HG02943 (cell line): Measurements from ENCODE around the gene FAM53B.
"Not testable (repeated sequence)": the region's sequence is repeated elsewhere in the genome, so short reads cannot be mapped to it uniquely, and the experiment has no call there.

Experiments used
- ATAC-seq: cut with Tn5 transposase; IDR thresholded peaks from one replicate; pipeline ENCODE4 v1.9.1; 2021; ENCODE audit warnings: mild to moderate bottlenecking, low read depth, moderate library complexity; ENCODE audit not compliant: unreplicated experiment

Gene FAM53B

DNA sequence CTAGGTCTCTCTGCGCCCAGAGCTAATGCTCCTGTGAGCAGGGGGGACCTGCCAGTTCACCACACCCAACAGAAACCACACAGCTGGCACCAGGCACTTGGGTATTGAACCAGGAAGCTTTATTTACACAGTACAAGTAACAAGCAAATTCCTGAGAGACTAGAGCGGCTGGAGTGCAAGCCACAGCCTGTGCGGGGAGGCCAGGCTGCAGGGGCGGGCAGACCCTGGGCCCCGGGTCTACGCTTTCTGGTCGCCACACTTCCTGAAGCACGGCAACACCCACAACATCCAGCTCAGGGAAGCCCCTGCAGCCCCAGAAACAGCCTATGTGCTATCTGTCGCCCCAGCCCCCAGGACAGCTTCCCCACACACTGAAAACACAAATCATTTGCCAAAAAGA lies 125.0 kb downstream of the FAM53B start:
- no peak for ATAC-seq

DNA sequence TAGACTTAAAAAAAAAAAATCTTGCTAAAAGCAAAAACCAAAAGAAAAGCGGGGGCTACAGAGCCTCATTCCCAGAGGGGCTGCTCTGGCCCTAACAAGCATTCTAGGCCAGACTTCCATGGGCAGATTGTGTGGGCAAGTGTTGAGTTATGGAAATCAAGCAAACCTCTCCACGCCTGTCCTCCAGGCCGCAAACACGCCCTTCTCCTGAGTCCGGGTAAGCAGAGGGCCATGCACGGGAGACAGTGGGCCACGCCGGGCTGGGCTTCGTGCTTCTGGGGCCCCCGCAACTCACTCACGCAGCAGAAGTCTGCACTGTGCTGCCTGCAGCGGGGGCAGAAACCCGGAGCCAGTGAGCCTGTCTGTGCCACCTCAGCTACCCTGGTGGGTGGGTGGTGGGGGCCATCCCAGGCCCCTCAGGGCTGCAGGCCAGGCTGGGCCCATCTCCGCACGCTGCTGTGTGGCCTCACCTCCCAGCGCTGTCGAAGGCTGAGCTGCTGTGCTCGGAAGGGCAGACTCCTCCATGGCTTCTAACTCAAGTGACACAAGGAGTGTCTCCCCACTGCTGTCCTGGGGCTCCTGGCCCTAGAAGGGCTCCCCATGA lies 125.6 kb downstream of the FAM53B start:
- ATAC-seq: no peak

DNA sequence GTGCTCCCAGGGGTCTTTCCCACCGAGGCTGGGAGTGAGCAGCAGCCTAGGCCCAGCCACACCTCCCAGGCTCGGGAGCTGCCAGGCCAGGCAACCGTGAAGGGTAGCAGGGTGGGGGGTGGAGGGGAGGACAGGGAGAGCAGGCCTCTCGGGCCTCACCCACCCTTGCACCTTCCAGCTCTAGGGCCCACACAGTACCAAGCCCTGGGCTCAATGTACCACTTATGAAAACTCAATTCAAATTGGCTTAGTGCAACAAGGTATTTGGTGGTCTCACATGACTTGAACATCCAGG lies 127.4 kb downstream of the FAM53B start:
- no peak for ATAC-seq

DNA sequence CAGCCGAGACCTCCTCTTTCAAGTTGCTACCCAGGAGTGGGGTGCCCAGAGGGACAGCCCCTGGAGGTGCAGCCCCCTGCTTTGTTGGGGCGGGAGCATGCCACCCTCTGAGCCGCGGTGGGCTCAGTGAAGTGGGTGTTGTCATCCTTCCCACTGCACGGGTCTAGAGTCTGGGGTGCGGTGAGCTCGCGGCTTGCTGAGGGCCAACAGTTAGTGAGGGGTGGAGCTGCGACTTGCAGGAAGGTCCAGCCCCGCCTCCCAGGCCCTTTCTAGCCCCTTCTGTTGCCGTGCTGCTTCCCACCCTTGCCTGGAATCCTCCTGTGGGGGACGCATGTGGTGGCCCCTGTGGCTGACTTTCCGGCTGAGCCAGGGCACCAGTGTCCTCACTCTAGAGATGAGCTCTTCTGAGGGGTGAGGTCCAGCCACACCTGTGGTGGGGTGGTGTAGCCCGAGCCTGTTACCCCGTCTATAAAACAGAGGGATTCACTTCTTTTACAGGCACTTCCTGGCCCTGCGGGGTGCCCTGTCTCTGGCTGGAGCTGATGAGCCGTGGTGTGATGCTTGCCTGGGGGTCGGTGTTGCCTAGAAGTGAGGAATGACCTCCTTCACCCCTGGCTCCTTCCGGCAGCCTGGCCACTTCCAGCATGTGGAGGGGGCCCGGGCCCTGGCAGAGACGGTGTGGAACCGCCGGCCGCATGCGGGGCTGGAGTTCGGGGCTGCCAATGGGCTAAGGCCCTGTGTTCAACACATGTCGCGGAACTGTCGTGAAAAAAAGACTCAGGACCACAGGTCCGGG lies 127.9 kb downstream of the FAM53B start:
- no peak for ATAC-seq

DNA sequence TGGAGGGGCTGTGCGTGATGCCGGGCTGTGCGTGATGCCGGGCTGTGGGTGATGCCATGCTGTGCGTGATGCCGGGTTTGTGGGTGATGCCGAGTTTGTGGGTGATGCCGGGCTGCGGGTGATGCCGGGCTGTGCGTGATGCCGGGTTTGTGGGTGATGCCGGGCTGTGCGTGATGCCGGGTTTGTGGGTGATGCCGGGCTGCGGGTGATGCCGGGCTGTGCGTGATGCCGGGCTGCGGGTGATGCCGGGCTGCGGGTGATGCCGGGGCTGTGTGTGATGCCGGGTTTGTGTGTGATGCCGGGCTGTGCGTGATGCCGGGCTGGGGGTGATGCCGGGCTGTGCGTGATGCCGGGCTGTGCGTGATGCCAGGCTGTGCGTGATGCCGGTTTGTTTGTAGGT lies 128.9 kb downstream of the FAM53B start:
- no peak for ATAC-seq

DNA sequence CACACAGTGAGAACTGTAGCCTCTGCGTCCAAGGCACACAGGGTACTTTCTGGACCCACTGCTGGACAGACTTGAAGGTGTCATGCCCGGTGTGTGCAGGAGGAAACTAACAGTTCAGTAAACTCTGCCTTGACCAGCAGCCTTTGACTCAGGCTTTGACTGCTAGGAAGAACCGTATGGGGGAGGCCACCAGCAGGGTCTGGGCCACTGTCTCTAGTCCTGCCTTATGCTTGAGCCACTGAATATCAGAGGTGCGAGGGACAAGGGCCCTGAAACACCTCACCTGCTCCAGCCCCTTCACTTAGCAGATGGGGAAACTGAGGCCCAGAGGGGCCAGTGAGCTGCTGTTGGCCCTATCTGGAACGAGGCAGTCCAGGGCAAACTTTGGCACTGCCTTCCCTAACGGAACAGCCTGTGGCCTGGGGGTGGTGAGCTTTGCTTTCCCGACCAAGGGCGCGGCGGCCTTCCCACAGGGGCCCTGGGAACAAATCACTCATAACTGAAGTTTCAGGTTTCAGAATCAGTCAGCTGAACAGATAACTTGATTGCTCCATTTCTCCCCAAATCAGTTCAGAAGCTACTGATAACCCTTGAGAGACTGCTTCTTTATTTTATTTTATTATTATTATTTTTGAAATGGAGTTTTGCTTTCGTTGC lies 130.0 kb downstream of the FAM53B start:
- ATAC-seq: no peak

DNA sequence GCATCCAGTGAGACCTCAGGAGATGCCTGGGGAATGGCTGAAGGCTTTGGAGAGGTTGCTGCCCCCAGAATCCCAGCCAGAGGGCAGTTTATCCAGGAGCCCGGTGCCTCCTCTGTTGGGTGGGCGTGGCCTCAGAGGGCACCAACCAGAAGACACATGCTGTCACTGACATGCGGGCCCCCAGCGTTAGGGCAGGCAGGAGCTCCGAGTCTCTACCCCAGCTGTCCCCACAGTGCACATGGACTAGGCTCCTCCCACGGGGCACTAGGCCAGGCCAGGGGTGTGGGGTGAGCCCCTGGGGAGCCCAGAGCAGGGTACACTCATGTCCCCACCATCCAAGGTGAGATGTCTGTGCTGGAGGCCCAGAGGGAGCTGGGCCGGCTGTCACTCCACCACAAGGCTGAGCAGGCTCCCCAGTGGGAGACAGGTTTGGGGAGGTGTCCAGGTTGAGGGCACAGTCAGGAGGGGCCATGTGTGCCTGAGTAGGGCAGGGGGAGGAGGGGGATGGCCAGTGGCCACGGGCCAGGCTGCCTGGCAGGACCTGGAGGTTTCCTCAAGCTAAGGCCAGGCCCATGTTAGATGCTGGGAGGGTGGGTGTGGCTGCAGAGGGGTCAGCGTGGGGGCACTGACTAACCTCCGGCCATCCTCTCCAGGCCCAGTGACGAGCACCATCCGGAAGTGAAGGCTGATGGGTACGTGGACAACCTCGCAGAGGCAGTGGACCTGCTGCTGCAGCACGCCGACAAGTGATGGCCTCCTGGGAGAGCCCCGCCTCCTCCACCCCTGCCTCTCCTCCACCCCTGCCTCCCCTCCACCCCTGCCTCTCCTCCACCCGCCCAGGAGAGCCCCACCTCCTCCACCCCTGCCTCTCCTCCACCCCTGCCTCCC lies 131.3 kb downstream of the FAM53B start:
- ATAC-seq: no peak

DNA sequence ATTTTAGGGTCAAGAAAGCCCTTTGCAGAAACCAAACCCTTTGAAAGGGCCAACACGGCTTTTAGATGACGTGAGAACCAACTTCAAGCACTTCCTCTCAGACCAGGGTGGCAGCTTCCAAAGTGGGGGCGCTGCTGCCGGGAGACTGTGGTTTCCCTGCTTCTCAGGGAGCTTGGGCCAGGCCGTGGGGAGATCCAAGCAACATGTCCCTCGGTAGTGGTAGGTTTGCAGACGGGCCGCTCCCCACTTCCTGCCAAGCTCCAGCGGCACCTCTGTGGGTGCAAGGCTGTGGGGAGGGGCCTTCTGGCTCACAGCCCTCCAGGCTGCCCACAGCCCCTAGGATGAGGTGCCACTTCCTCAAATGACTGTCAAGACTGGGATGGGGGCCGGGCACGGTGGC lies 132.4 kb downstream of the FAM53B start:
- ATAC-seq: no peak

DNA sequence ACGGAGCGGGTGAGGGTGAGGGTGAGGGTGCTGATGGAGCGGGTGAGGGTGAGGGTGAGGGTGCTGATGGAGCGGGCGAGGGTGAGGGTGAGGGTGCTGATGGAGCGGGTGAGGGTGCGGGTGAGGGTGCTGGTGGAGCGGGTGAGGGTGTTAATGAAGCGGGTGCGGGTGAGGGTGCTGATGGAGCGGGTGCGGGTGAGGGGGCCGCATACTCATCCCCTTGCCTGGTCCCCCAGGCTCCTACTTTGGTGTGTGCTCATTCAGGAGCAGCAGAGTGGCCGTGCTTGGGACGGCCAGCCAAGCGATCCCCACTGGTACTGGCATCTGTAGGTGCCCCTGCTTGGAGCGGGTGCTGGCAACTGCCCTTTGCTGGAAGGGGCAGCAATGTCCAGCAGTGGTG lies 133.3 kb downstream of the FAM53B start:
- ATAC-seq: not testable (repeated sequence)

DNA sequence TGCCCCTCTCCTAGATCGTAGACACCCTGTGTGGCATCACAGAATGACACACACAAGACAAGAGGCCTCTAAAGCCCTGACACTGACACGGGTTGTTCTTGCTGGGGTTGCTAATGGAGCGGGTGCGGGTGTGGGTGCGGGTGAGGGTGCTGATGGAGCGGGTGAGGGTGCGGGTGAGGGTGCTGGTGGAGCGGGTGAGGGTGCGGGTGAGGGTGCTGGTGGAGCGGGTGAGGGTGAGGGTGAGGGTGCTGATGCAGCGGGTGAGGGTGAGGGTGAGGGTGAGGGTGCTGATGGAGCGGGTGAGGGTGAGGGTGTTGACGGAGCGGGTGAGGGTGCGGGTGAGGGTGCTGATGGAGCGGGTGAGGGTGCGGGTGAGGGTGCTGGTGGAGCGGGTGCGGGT lies 134.0 kb downstream of the FAM53B start:
- not testable (repeated sequence) for ATAC-seq

DNA sequence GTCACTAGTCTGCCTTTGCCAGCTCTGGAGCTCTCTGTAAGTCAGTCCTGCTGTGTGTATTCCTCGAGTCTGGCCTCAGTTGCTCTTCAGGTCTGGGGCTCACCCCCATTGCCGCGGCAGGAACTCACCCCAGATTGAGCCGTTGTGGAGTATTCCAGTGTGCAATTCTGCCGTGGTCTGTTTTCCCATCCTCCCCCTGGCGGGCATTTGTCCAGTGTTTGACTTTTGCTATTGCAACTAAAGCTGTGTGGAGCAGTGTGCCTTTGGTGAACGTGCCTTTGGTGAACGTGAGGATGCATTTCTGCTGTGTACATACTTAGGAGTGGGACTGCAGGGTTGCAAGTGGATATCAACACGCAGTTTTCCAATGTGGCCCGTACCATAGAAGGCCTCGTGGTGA lies 134.5 kb downstream of the FAM53B start:
- ATAC-seq: no peak

DNA sequence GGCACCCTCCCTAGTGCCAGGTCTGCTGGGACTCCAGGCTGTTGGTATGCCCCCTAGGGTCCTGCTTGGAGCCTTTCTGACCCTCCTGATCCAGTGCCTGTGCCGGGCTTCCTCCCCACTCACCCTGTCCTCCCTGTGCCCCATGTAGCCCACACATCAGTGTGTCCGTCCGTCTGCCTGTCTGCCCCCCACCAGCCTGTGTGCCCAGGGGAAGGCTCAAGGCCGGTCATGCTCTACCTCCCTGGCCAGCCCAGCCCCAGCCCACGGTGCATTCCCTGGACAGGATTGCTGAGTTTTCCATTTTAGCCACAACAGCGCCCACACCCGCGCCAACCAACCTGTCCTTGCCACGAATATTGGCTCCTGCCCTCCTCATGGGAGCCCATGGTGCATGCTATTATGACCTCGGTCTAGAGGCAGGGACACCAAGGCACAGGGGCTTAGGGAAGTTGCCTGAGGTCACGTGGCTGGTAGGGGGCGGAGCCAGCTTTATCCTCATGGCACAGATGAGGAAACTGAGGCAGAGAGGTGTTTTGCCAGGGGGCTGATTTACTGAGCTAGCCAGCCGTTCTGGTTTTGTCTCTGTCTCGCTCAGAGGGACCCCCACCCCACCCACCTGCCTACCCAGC lies 136.0 kb downstream of the FAM53B start:
- ATAC-seq: no peak

DNA sequence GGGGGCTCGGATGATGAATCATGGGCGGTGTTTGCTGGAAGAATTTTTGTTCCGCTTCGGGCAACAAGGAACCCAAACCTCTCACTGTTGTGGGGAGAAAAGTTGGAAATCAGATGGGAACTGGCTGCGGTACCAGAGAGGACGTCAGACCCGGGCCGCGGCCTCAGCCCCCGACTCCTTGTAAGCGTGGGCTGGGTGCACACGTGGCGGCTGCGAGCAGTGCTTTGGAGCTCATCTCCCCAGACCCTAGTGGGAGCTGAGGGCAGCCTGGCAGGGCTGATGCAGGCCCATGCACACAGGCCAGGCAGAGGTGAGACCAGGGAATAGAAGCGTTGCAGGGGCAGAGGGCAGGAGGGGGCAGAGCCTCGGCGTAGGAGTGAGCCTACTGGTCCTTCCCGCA lies 136.5 kb downstream of the FAM53B start:
- ATAC-seq: no peak

DNA sequence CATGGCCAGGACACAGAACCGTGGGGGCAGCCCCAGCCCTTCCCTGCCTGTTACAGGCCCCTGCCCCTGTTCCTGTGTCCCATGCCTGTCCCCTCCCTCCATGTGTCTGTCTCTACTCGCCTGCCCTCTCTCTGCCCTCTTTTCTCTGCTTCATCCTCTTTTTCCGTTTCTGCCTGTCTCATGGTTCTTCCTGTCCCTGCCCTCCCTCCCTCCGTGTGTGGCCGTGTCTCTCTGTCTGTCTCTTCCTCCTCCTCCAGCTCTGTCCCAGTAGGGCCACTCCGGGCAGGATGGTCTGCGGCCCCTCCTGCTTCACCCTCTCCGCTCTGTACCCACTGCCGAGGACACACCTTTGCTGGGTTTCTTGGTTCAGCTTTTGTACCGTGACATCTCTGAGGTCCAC lies 137.4 kb downstream of the FAM53B start:
- no peak for ATAC-seq

DNA sequence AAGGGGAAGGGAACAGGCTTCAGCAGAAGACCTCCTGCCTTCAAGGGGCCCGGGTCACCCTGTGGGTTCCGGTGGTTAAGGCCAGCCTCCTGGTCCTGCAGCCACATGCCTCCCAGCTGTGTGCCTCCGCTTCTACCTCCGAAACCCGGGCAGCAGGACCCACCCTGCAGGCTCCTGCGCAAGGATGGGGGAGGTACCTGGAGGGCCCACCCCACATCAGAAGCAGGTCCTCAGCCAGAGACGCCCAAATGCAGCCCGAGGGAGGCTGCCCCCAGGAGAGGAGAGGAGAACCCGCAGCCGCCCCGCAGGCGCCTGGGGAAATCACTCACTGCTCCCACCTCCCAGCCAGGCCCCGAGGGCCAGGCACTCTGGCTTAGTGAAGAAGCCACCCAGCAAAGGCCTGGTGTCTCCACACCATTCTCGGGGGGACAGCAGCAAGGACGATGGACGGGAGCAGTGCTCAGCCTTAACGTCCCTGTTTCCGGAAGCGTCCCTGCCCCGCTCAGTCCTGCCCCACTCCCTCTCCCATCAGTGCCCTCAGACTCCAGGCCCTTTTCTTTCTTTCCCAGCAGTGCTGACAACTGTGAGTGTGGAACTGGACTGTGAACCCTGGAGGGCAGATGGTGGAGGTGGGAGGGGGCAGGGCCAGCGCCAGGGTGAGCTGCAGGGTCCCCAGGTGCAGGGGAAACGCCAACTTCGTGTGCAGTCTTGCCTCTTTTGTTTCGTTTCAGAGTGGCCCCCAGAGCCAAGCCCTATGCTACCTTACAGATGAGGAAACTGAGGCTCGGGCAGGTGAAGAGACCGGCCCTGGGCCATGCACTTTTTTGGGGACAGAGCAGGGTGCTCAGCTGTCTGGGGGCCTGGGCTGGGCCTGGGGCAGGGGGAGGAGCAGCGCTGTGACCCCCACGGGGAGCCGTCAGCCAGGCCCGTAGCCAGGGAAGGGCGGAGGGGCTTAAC lies 138.0 kb downstream of the FAM53B start:
- ATAC-seq: no peak

DNA sequence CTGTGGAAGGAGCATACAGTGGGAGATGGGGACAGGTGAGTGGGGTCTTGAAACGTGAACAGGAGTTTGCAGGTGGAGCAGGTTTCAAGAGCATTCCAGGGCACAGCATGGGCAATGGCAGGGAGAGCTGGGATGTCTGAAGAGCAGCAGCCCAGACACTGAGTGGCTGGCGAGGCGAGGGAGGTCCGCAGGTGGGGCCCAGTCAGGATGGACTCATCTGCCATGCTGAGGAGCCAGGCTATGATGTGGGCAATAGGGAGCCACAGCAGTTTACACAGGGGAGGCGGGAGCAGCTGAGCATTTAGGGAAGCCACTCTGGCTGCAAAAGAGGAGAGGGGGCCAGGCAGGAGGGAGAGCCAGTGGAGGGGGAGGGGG lies 138.7 kb downstream of the FAM53B start:
- ATAC-seq: no peak

DNA sequence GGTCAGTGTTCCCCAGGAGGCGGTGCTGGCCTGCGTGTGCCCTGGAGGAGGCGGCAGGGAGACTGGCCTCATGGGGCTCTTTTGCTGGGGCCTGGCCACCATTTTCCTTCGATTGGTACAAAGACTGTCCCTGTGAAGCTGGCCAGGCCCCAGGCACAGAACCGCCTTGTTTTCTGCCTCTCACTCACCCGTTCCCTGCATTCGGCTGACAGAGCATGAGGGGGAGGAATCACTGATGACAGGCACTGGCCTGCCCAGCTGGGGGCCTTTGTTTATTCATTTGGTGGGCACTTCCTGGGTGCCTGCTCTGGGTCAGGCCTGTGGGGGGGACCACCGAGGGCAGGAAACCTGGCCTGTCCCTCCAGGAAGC lies 139.2 kb downstream of the FAM53B start:
- ATAC-seq: no peak

DNA sequence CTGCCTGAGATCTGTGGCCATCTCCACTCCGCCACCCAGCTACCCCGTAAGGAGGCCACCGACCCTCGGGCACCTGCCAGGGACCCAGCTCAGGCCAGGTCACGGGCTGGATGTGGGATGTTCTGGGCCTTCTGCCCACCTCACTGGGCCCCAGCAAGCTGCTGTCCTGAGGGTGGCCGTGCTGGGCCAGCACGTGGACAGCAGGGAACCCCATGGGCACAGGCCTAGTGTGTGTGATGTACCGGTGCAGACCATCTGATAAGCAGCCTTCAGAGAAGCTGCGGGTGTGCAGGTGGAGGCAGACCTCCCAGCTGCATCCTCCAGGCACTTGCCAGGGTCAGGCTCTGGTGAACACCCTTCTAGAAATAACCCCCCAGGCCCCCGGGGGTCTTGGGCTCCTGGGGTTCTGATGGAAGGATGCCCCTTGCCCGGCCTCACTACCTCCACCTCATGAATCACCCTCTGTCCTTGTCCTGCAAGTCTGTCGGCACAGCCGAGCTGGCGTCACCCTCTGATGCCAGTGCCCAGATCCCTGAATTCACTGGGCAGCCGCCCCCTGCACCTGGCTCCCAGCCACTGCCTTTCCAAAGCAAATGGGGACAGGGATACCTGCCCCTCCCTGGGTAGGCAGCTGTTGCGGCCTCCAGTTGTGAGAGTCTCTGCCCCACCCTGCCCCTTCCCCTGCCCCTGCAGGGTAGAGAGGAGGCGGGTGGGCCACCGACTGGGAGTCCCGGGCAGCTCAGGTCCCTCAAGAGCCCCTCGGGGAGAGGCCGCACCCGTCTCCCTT lies 139.8 kb downstream of the FAM53B start:
- no peak for ATAC-seq
